ENCODE measurements around the gene C2orf76. TPM values are rescaled to one million over a fixed set of nuclear protein-coding genes. Genes with fewer than 3 reads are reported as not detected.
"Not testable (repeated sequence)": the region's sequence is repeated elsewhere in the genome, so short reads cannot be mapped to it uniquely, and the experiment has no call there.

Gene C2orf76
- total RNA-seq, 4 donors from 2014 or later = 8.7 to 14.6 (median 11.2) TPM

GRCh38 chr2:119378566-119378965 lies 11.9 kb upstream of the C2orf76 start:
- WGBS = 92% methylated on average over 6 of the region's 6 CpGs
- Histone ChIP-seq H3K27ac (replicated peaks in 1 of 4) (no peak overlapping the region), H3K9me3 (peaks cover 0 to 1% (median 0%) of the 10 kb centered on the region in 4 donors), H3K4me1 (peaks cover 0 to 6% (median 2%) of the 10 kb centered on the region in 4 donors), H3K36me3 (peaks cover 4 to 13% (median 8%) of the 10 kb centered on the region in 4 donors), H3K4me3 (no peak overlapping the region), H3K27me3 (no peaks in the 10 kb centered on the region)
- TF ChIP-seq EP300 (IDR thresholded peaks at IDR 0.05) (no peak), POLR2AphosphoS5 (IDR thresholded peaks at IDR 0.05) (no peak), POLR2A (IDR thresholded peaks at IDR 0.05; ENCODE audit: low read depth) (no peak)
- TF ChIP-seq, protein P1, sequence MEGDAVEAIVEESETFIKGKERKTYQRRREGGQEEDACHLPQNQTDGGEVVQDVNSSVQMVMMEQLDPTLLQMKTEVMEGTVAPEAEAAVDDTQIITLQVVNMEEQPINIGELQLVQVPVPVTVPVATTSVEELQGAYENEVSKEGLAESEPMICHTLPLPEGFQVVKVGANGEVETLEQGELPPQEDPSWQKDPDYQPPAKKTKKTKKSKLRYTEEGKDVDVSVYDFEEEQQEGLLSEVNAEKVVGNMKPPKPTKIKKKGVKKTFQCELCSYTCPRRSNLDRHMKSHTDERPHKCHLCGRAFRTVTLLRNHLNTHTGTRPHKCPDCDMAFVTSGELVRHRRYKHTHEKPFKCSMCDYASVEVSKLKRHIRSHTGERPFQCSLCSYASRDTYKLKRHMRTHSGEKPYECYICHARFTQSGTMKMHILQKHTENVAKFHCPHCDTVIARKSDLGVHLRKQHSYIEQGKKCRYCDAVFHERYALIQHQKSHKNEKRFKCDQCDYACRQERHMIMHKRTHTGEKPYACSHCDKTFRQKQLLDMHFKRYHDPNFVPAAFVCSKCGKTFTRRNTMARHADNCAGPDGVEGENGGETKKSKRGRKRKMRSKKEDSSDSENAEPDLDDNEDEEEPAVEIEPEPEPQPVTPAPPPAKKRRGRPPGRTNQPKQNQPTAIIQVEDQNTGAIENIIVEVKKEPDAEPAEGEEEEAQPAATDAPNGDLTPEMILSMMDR (IDR thresholded peaks at IDR 0.05) = no peak
- peak; percentile 57 for DNase-seq (ENCODE audit: extremely low spot score)
- intact Hi-C loops (cut with DNase I) = no loop called here

DNA sequence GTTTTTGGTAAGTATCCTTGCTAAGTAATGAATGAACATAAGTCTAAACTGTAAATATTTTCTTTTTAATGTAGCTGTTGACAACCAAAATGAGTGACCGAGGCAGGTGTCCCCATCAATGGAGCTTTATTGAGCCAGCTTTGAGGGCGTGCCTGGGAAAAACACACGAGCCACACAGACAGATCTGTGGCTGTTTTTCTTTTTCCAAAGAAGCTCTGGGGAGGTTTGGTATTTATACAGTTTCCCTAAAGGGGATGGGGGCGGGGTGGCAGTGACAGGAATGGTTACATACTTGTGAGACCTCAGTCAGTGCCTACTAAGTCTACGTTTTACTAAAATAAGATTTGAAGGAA lies 11.3 kb upstream of the C2orf76 start:
- 61% methylated on average over 5 of the region's 5 CpGs for WGBS
- intact Hi-C loops (cut with DNase I) = no loop called here
- Histone ChIP-seq H3K27me3 (no peaks in the 10 kb centered on the region), H3K36me3 (peaks cover 10 to 19% (median 14%) of the 10 kb centered on the region in 4 donors), H3K4me3 (no peak overlapping the region), H3K27ac (replicated peaks in 1 of 4) (no peak overlapping the region), H3K4me1 (peaks cover 0 to under 1% (median 0%) of the 10 kb centered on the region in 4 donors), H3K9me3 (peaks cover 0 to 7% (median 0%) of the 10 kb centered on the region in 4 donors)
- TF ChIP-seq EP300 (IDR thresholded peaks at IDR 0.05) = no peak
- TF ChIP-seq POLR2A (IDR thresholded peaks at IDR 0.05; ENCODE audit: low read depth) = no peak
- no peak for TF ChIP-seq POLR2AphosphoS5 (IDR thresholded peaks at IDR 0.05)
- TF ChIP-seq, protein P1 (IDR thresholded peaks at IDR 0.05) = no peak
- DNase-seq (ENCODE audit: extremely low spot score) = peak; percentile 55

- H3K36me3 ChIP-seq = peaks cover 15 to 24% (median 20%) of the 10 kb centered on the region in 4 donors
- intact Hi-C loops (cut with DNase I) = no loop called here
- peaks cover 0 to 8% (median 0%) of the 10 kb centered on the region in 4 donors for H3K9me3 ChIP-seq
- no peak overlapping the region for H3K4me3 ChIP-seq
- H3K27me3 ChIP-seq = no peaks in the 10 kb centered on the region
- no peaks in the 10 kb centered on the region for H3K4me1 ChIP-seq
- no peak for TF ChIP-seq POLR2AphosphoS5 (IDR thresholded peaks at IDR 0.05)
- no peak for TF ChIP-seq EP300 (IDR thresholded peaks at IDR 0.05)
- TF ChIP-seq, protein P1 (IDR thresholded peaks at IDR 0.05) = no peak
- no peak for TF ChIP-seq POLR2A (IDR thresholded peaks at IDR 0.05; ENCODE audit: low read depth)
- 93% methylated on average over 7 of the region's 7 CpGs for WGBS
- no peak overlapping the region for H3K27ac ChIP-seq (replicated peaks in 1 of 4)
- DNase-seq (ENCODE audit: extremely low spot score) = peak; percentile 81
These were observed 10.8 kb upstream of the C2orf76 start for GRCh38 chr2:119377294-119377992.

- no peak for TF ChIP-seq POLR2A (IDR thresholded peaks at IDR 0.05; ENCODE audit: low read depth)
- TF ChIP-seq EP300 (IDR thresholded peaks at IDR 0.05) = no peak
- TF ChIP-seq POLR2AphosphoS5 (IDR thresholded peaks at IDR 0.05) = no peak
- TF ChIP-seq, protein P1 (IDR thresholded peaks at IDR 0.05) = no peak
- H3K27me3 ChIP-seq = no peaks in the 10 kb centered on the region
- H3K4me1 ChIP-seq = no peaks in the 10 kb centered on the region
- peaks cover 0 to 8% (median 0%) of the 10 kb centered on the region in 4 donors for H3K9me3 ChIP-seq
- DNase-seq (ENCODE audit: extremely low spot score) = peak; percentile 62
- H3K4me3 ChIP-seq = no peak overlapping the region
- peaks cover 18 to 30% (median 25%) of the 10 kb centered on the region in 4 donors for H3K36me3 ChIP-seq
- H3K27ac ChIP-seq (replicated peaks in 1 of 4) = no peak overlapping the region
- intact Hi-C loops (cut with DNase I) = no loop called here
- WGBS = 100% methylated on average over 5 of the region's 5 CpGs
These were observed 10.2 kb upstream of the C2orf76 start for GRCh38 chr2:119376810-119377209.

DNA sequence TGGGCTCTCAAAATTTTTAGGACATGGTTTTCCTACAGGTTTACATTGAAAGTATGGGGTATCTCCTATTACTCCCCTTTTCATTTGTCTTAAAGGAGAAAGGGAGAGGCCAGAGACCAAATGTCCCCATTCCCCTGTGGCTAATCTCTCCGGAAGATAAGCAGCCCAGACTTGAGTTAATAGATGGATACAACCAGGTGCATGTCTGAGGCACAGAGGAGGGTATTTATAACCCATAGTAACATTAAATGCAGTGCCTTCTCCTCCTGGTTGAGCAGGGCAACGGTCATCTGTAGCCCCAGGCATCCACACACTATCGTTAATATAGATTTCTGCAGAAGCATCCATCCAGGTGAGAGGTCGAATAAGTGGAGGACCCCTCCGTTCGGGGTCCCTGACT lies 9.8 kb upstream of the C2orf76 start:
- DNase-seq (ENCODE audit: extremely low spot score); H3K9me3 ChIP-seq; intact Hi-C loops (cut with DNase I); H3K27me3 ChIP-seq; H3K4me1 ChIP-seq; H3K27ac ChIP-seq (replicated peaks in 1 of 4); H3K4me3 ChIP-seq: not testable (repeated sequence)
- H3K36me3 ChIP-seq = peaks cover 22 to 34% (median 30%) of the 10 kb centered on the region in 4 donors
- 92% methylated on average over 3 of the region's 6 CpGs for WGBS

- H3K9me3 ChIP-seq; H3K4me1 ChIP-seq; intact Hi-C loops (cut with DNase I); DNase-seq (ENCODE audit: extremely low spot score); H3K4me3 ChIP-seq; H3K27ac ChIP-seq (replicated peaks in 1 of 4); H3K27me3 ChIP-seq: not testable (repeated sequence)
- 90% methylated on average over 5 of the region's 5 CpGs for WGBS
- peaks cover 38 to 57% (median 52%) of the 10 kb centered on the region in 4 donors for H3K36me3 ChIP-seq
These were observed 7.5 kb upstream of the C2orf76 start for GRCh38 chr2:119373907-119374745.

Measured in esophagus muscularis mucosa (tissue), 4 donors.